Caco-2 (cell line): ENCODE results near the gene ARHGEF38. TPM values are rescaled to one million over a fixed set of nuclear protein-coding genes. Genes with fewer than 3 reads are reported as not detected.
"Not testable (repeated sequence)": the region's sequence is repeated elsewhere in the genome, so short reads cannot be mapped to it uniquely, and the experiment has no call there.

Experiments used
- BruUV-seq: library from RNA; stranded (reverse); fragments of 400-500 nt; replicated peaks from 2 replicates; lab custom pipeline; 2021; lab: Mats Ljungman, UMichigan
- CTCF ChIA-PET: fragments of 300-600 bp; sonication (Branson Sonifier 250); formaldehyde crosslinking; loops from one replicate; lab custom pipeline; 2022; ENCODE audit warnings: antibody characterized with exemption; lab: Charles Lee
- POLR2A ChIA-PET: fragments of 300-600 bp; sonication (Branson Sonifier 250); formaldehyde crosslinking; loops from one replicate; lab custom pipeline; 2022; ENCODE audit warnings: antibody characterized with exemption; lab: Charles Lee
- DNase-seq, 2 experiments: peaks; one replicate each; pipeline versions ENCODE4 v3.0.0 to v3.0.0-alpha.2; 2020 to 2022
- H3K27me3 ChIP-seq: replicated peaks from 2 replicates; pipeline ENCODE4 v1.6.0; 2011; ENCODE audit warnings: low read length; ENCODE audit not compliant: control insufficient read depth, insufficient read depth
- H3K36me3 ChIP-seq: 2 replicates; pipeline ENCODE4 v1.5.1; 2011; ENCODE audit warnings: low read length; ENCODE audit not compliant: control insufficient read depth, insufficient read depth
- H3K4me1 ChIP-seq: fragments of 250-450 bp; sonication (Bioruptor Pico); 2 replicates; pipeline ENCODE4 v1.5.1; 2020; ENCODE audit warnings: mild to moderate bottlenecking
- H3K4me3 ChIP-seq: 2 replicates; pipeline ENCODE4 v1.5.1; 2011; ENCODE audit warnings: low read depth, mild to moderate bottlenecking, control low read depth, low read length
- H3K9me3 ChIP-seq: fragments of 250-450 bp; sonication (Bioruptor Pico); 2 replicates; pipeline ENCODE4 v1.5.1; 2020; ENCODE audit warnings: mild to moderate bottlenecking, moderate library complexity
- H3K27ac Mint-ChIP-seq: one replicate; pipeline ENCODE4 v1.8.0; 2022; ENCODE audit warnings: mixed read lengths; ENCODE audit not compliant: unreplicated experiment
- H3K27me3 Mint-ChIP-seq: one replicate; pipeline ENCODE4 v1.8.0; 2022; ENCODE audit warnings: mixed read lengths; ENCODE audit not compliant: insufficient read depth, unreplicated experiment
- H3K36me3 Mint-ChIP-seq: one replicate; pipeline ENCODE4 v1.8.0; 2022; ENCODE audit warnings: mild to moderate bottlenecking, mixed read lengths; ENCODE audit not compliant: insufficient read depth, unreplicated experiment
- H3K4me1 Mint-ChIP-seq: one replicate; pipeline ENCODE4 v1.8.0; 2022; ENCODE audit warnings: low read depth, mixed read lengths; ENCODE audit not compliant: unreplicated experiment
- H3K4me3 Mint-ChIP-seq: one replicate; pipeline ENCODE4 v1.8.0; 2022; ENCODE audit warnings: mild to moderate bottlenecking, moderate library complexity, mixed read lengths; ENCODE audit not compliant: unreplicated experiment
- H3K9me3 Mint-ChIP-seq: one replicate; pipeline ENCODE4 v1.8.0; 2022; ENCODE audit warnings: mixed read lengths; ENCODE audit not compliant: unreplicated experiment
- intact Hi-C: fragments of 100-400 bp; cut with micrococcal nuclease; formaldehyde crosslinking; loops from one replicate; pipeline ENCODE4 v1.10.0; 2022; ENCODE audit not compliant: unreplicated experiment
- total RNA-seq: library from RNA; stranded (reverse); gene quantifications from 2 replicates; pipeline ENCODE4 v1.2.3, GENCODE V29; 2022
- TF ChIP-seq, protein P1 (sequence below), 2 experiments: fragments of 200-600 bp in 1 of 2; IDR thresholded peaks; 1 replicate in 1 of 2; 2 replicates in 1 of 2; pipeline versions ENCODE4 v1.5.1 to v1.8.0; 2011 to 2022; ENCODE audit warnings: antibody characterized with exemption in 1 of 2, control low read depth in 1 of 2, inconsistent platforms in 1 of 2, low read depth in 1 of 2, low read length in 1 of 2, mild to moderate bottlenecking in 1 of 2, moderate library complexity in 1 of 2; ENCODE audit not compliant: insufficient read depth in 1 of 2, severe bottlenecking in 1 of 2, unreplicated experiment in 1 of 2

The ARHGEF38 gene
- total RNA-seq, 1 experiment from 2014 or later: 3.5 TPM

DNA sequence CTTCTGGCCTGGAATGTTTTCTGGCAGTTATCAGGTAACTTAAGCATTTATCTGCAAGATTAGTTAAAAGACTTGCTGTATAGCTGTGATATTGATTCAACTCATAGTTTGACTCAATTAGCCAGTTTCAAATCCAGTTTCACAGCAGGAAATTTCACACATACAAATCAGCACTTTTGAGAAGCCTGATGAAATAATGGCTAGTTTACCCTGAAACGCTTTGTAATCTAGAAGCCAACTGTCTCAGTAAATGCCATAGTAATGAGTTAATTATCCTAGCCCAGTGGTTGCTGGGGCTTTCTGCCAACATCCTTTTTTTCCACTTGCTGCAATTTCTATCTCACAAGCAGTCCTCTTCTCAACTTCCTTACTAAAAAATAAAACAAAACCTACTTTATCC, 53.1 kb downstream of the ARHGEF38 start:
- BruUV-seq: no TSS peak
- Mint-ChIP-seq H3K4me1 (no peaks in the 10 kb centered on the region), H3K27ac (no peak overlapping the region), H3K4me3 (no peak overlapping the region), H3K9me3 (no peaks in the 10 kb centered on the region), H3K36me3 (no peaks in the 10 kb centered on the region), H3K27me3 (no peaks in the 10 kb centered on the region)
- H3K9me3 ChIP-seq: no peaks in the 10 kb centered on the region
- no peak overlapping the region for H3K4me3 ChIP-seq
- intact Hi-C loops: no loop called here
- ChIA-PET CTCF (no interaction called here), POLR2A (no interaction called here)
- no peaks in the 10 kb centered on the region for H3K36me3 ChIP-seq
- no peaks in the 10 kb centered on the region for H3K27me3 ChIP-seq
- TF ChIP-seq, protein P1, sequence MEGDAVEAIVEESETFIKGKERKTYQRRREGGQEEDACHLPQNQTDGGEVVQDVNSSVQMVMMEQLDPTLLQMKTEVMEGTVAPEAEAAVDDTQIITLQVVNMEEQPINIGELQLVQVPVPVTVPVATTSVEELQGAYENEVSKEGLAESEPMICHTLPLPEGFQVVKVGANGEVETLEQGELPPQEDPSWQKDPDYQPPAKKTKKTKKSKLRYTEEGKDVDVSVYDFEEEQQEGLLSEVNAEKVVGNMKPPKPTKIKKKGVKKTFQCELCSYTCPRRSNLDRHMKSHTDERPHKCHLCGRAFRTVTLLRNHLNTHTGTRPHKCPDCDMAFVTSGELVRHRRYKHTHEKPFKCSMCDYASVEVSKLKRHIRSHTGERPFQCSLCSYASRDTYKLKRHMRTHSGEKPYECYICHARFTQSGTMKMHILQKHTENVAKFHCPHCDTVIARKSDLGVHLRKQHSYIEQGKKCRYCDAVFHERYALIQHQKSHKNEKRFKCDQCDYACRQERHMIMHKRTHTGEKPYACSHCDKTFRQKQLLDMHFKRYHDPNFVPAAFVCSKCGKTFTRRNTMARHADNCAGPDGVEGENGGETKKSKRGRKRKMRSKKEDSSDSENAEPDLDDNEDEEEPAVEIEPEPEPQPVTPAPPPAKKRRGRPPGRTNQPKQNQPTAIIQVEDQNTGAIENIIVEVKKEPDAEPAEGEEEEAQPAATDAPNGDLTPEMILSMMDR (IDR thresholded peaks at IDR 0.05; ENCODE audit: insufficient read depth in 1 of 2, low read depth in 1 of 2, low read length in 1 of 2, severe bottlenecking in 1 of 2, unreplicated experiment in 1 of 2): no peak
- no peaks in the 10 kb centered on the region for H3K4me1 ChIP-seq
- DNase-seq: no peak

DNA sequence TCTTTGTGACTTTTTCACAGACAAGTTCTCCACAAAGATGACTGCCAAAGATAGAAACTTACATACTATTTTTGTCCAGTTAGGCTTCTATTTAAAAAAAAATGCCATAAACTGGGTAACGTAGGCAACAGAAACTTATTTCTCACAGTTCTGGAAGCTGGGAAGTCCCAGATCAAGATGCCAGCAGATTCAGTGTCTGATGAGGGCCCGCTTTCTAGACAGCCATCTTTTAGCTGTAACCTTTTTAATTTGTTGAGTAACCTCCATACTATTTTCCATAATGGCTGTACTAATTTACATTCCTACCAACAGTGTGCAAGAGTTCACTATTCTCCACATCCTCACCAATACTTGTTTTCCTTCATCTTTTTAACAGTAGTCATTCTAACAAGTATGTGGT, 55.5 kb downstream of the ARHGEF38 start:
- H3K36me3 ChIP-seq: no peaks in the 10 kb centered on the region
- no peaks in the 10 kb centered on the region for H3K4me1 Mint-ChIP-seq
- H3K4me3 ChIP-seq: no peak overlapping the region
- no peaks in the 10 kb centered on the region for H3K4me1 ChIP-seq
- H3K27me3 Mint-ChIP-seq: no peaks in the 10 kb centered on the region
- CTCF ChIA-PET: no interaction called here
- TF ChIP-seq, protein P1 (IDR thresholded peaks at IDR 0.05; ENCODE audit: insufficient read depth in 1 of 2, low read depth in 1 of 2, low read length in 1 of 2, severe bottlenecking in 1 of 2, unreplicated experiment in 1 of 2): no peak
- BruUV-seq: no TSS peak
- no peaks in the 10 kb centered on the region for H3K9me3 Mint-ChIP-seq
- H3K27ac Mint-ChIP-seq: no peak overlapping the region
- H3K36me3 Mint-ChIP-seq: no peaks in the 10 kb centered on the region
- intact Hi-C loops: no loop called here
- no peak overlapping the region for H3K4me3 Mint-ChIP-seq
- H3K27me3 ChIP-seq: no peaks in the 10 kb centered on the region
- no peak for DNase-seq
- H3K9me3 ChIP-seq: no peaks in the 10 kb centered on the region
- POLR2A ChIA-PET: no interaction called here

DNA sequence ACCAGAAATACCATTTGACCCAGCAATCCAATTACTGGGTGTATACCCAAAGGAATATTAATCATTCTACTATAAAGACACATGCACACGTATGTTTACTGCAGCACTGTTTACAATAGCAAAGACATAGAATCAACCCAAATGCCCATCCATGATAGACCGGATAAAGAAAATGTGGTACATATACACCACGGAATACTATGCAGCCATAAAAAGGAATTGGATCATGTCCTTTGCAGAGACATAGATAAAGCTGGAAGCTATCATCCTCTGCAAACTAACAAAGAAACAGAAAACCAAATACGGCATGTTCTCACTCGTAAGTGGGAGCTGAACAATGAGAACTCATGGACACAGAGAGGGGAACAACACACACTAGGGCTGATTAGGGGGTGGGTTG, 57.4 kb downstream of the ARHGEF38 start:
- H3K27me3 Mint-ChIP-seq, CTCF ChIA-PET, H3K27ac Mint-ChIP-seq, H3K9me3 ChIP-seq, BruUV-seq, POLR2A ChIA-PET, H3K9me3 Mint-ChIP-seq, H3K4me1 ChIP-seq, DNase-seq, H3K4me3 Mint-ChIP-seq, H3K27me3 ChIP-seq, H3K36me3 Mint-ChIP-seq, intact Hi-C loops, H3K36me3 ChIP-seq, H3K4me3 ChIP-seq, H3K4me1 Mint-ChIP-seq: not testable (repeated sequence)

DNA sequence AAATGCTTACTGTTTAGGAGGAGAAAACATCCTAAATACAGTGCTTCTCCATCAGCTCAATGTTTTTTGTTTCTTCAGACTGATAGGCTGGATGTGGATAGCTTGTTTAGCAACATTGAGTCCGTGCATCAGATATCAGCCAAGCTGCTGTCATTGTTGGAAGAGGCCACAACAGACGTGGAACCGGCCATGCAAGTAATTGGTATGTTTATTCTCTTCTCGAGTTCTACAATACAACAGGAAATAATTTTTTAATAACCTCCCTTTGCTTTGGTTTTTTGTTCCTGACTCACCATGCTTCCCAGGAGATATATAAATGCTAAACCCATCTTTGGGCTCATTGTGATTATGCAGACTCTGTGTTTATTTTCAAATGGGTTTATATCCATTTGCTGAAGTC, 60.9 kb downstream of the ARHGEF38 start:
- Mint-ChIP-seq H3K36me3 (no peaks in the 10 kb centered on the region), H3K4me3 (no peak overlapping the region), H3K27ac (no peak overlapping the region), H3K27me3 (no peaks in the 10 kb centered on the region), H3K4me1 (no peaks in the 10 kb centered on the region), H3K9me3 (no peaks in the 10 kb centered on the region)
- DNase-seq: no peak
- TF ChIP-seq, protein P1 (IDR thresholded peaks at IDR 0.05; ENCODE audit: insufficient read depth in 1 of 2, low read depth in 1 of 2, low read length in 1 of 2, severe bottlenecking in 1 of 2, unreplicated experiment in 1 of 2): no peak
- Histone ChIP-seq H3K4me1 (no peaks in the 10 kb centered on the region), H3K27me3 (no peaks in the 10 kb centered on the region), H3K9me3 (no peaks in the 10 kb centered on the region), H3K36me3 (no peaks in the 10 kb centered on the region), H3K4me3 (no peak overlapping the region)
- ChIA-PET CTCF (no interaction called here), POLR2A (no interaction called here)
- BruUV-seq: no TSS peak
- intact Hi-C loops: no loop called here
